ENCODE data around the gene LHFPL2.
A peak's percentile ranks its signal among the peaks of the same experiment; 100 is the strongest.

The LHFPL2 gene

DNA sequence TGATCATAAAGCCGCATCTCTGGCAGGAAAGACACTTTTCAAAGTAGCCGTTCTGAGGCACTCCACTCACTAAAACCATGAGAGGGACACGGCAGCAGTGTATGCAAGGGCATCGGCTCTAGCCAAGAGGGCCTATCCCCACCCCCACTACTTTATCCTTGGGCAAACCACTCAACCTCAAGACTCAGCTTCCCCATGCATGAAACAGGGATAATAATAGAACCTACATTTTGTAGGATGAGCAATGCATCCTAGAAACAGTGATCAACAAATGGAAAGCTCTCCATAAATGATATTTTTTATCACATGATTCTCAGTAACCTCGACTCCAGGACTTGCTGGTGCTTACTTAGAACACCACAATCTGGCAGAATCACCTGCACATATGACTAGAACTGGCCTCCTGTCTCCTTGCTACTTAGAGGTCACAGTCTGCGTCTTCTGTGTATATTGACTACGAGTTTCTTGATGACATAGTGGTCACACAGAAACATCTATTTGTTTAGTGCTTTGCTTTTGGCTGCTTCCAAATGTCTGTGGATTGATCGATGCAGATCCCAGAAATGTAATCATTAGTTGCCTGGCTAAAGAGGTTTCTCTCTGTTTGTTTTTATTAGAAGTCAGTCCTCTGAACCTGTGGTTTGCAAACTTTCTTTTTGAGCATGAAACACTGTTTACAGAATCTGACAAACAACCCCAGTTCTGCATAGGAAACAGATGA is 102.1 kb downstream of the LHFPL2 start:
- DNase-seq (ENCODE audit: low read depth): no peak
- TF ChIP-seq, protein P1, sequence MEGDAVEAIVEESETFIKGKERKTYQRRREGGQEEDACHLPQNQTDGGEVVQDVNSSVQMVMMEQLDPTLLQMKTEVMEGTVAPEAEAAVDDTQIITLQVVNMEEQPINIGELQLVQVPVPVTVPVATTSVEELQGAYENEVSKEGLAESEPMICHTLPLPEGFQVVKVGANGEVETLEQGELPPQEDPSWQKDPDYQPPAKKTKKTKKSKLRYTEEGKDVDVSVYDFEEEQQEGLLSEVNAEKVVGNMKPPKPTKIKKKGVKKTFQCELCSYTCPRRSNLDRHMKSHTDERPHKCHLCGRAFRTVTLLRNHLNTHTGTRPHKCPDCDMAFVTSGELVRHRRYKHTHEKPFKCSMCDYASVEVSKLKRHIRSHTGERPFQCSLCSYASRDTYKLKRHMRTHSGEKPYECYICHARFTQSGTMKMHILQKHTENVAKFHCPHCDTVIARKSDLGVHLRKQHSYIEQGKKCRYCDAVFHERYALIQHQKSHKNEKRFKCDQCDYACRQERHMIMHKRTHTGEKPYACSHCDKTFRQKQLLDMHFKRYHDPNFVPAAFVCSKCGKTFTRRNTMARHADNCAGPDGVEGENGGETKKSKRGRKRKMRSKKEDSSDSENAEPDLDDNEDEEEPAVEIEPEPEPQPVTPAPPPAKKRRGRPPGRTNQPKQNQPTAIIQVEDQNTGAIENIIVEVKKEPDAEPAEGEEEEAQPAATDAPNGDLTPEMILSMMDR (IDR thresholded peaks at IDR 0.05; ENCODE audit: low read length, missing control alignments): no peak
- H3K4me3 ChIP-seq (replicated peaks; ENCODE audit: low read depth, low read length): no peak overlapping the region

DNA sequence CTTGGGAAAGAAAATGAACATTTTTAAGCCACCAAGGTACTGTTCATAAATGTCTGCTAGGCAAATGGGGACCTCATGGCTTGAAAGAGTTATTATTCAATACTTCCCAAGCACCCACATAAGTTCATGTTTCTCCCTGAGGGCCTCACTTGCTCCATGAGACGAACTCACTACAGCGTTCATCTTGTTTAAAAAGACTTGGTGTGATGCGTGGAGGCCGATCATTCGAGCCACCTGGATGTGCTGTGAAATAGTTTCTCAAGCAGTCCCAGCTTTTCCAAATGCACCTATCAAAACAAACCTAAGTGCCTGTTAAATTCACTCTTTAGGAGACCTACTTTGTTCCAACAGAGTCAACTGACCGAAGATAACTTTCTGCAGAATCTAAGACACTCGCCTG is 103.2 kb downstream of the LHFPL2 start:
- DNase-seq (ENCODE audit: low read depth): no peak
- TF ChIP-seq, protein P1 (IDR thresholded peaks at IDR 0.05; ENCODE audit: low read length, missing control alignments): no peak
- no peak overlapping the region for H3K4me3 ChIP-seq (replicated peaks; ENCODE audit: low read depth, low read length)

DNA sequence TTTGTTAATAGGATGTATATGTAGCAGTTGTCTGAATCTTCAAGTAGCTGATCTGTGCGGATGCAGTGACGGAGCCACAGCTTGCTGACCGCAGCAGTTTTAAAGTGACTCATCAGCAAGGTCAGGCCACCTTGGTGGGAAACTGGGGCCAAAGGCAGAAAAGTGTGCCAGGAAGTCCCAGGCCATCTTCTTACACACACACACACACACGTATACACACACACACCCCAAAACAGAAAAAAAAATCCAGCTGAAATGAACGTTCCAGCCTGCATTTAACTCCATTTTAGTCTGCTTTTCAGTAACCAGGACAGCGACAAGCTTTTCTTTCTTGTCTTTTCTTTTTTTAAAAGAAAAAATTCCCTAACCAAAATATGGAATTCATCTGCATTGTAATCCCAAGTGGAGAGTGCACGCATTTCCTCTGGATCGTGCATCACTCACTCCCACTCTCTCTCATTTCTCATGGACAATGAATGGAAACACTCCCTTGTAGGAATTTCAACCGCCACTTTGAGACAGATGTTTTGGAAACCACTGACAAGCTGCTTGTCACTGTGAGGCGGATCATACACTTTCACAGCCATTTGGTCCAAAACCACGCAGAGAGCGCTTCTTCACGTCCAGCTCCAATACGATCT is 103.9 kb downstream of the LHFPL2 start:
- DNase-seq (ENCODE audit: low read depth): peak; percentile 97
- H3K4me3 ChIP-seq (replicated peaks; ENCODE audit: low read depth, low read length): no peak overlapping the region
- TF ChIP-seq, protein P1 (IDR thresholded peaks at IDR 0.05; ENCODE audit: low read length, missing control alignments): no peak

DNA sequence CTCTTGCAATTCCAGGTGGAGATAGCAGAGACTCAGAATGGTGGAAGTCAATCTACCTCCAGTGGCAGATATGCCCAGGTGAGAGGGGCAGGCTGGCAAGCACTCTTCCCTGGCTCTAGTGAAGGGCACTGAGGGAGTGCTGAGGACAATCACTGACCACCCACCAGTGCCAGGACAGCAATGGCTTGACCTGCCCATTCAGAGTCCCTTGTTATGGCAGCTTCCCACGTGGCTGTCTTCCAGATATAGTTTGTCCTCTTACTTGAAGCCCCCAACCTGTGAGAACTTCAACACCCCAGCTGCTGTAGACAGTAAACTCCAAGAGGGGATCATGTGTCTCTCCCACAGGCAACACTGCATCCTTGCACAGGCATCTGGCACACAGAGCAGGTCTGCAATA is 104.7 kb downstream of the LHFPL2 start:
- H3K4me3 ChIP-seq (replicated peaks; ENCODE audit: low read depth, low read length): no peak overlapping the region
- TF ChIP-seq, protein P1 (IDR thresholded peaks at IDR 0.05; ENCODE audit: low read length, missing control alignments): no peak
- no peak for DNase-seq (ENCODE audit: low read depth)

DNA sequence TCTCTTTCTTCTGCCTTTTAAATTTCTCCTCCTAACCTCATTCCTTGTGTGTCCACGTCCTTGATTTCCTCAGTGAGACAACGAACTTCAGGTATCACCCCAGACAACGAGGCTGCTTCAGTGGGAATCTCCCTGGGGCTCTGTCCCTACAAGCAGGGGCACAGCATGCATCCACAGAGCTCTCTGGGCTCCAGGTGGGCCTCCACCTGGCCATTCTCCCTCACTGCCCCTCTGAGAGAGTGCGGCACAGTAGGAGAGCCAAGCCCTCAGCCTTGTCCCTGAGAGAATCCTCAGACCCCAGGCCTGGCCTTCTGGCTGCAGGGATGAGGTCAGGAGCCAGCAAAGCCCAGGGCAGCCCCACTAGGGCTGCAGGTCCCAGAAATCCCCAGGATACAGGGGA is 105.3 kb downstream of the LHFPL2 start:
- no peak overlapping the region for H3K4me3 ChIP-seq (replicated peaks; ENCODE audit: low read depth, low read length)
- TF ChIP-seq, protein P1 (IDR thresholded peaks at IDR 0.05; ENCODE audit: low read length, missing control alignments): no peak
- DNase-seq (ENCODE audit: low read depth): no peak

DNA sequence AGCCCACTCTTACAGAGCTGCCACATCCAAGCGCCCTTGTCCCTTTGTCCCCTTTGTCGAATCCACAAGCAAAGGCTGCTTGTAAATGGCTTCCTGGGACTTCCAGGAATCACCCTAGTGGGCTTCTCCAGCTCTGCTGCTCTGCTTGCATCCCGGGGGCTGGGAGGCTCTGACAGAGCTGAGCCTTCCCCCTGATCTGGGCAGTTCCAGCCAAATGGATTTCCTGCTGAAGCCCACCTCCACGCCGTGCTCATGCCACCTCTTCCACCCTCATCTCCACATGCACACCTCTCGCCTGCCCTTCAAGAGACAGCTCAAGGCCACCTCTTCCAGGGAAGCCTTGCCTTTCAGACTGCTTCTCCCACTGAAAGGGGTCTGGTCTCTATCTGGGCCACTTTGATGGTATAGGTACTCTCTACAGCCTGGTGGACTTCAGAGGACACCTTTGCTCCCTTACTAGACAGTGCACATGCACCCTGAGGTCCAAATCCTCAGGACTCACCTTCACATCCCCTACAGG is 106.2 kb downstream of the LHFPL2 start:
- no peak for DNase-seq (ENCODE audit: low read depth)
- no peak overlapping the region for H3K4me3 ChIP-seq (replicated peaks; ENCODE audit: low read depth, low read length)
- TF ChIP-seq, protein P1 (IDR thresholded peaks at IDR 0.05; ENCODE audit: low read length, missing control alignments): no peak

Data from fibroblast of pulmonary artery (primary cell).